ENCODE measurements around the gene MILR1.
A peak's percentile ranks its signal among the peaks of the same experiment; 100 is the strongest.
"Not testable (repeated sequence)": the region's sequence is repeated elsewhere in the genome, so short reads cannot be mapped to it uniquely, and the experiment has no call there.

Gene MILR1

DNA sequence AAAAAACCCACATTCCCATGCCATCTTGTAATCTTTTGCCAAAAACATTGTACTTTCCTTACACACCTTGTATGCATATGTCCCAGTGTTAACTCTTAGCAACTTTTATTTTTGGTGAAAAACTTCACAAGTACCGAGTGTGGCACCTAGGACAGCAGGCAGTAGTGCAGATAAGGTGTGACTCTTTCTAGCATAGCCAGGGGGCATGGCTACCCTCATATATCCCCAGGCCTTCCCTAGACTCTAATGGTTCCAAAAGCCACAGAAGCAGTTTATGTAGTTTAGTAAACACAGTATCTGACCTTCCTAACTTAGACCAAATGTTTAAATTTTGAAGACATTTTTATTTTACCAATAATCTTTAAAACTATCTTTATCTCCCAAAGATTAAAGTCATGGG lies 20.5 kb upstream of the MILR1 start:
- no peak overlapping the region for H3K4me3 ChIP-seq (replicated peaks in 1 of 2; ENCODE audit: low read depth in 2 of 2, low read length in 2 of 2)
- no peak for DNase-seq (ENCODE audit: low read depth in 2 of 2)
- TF ChIP-seq, protein P1, sequence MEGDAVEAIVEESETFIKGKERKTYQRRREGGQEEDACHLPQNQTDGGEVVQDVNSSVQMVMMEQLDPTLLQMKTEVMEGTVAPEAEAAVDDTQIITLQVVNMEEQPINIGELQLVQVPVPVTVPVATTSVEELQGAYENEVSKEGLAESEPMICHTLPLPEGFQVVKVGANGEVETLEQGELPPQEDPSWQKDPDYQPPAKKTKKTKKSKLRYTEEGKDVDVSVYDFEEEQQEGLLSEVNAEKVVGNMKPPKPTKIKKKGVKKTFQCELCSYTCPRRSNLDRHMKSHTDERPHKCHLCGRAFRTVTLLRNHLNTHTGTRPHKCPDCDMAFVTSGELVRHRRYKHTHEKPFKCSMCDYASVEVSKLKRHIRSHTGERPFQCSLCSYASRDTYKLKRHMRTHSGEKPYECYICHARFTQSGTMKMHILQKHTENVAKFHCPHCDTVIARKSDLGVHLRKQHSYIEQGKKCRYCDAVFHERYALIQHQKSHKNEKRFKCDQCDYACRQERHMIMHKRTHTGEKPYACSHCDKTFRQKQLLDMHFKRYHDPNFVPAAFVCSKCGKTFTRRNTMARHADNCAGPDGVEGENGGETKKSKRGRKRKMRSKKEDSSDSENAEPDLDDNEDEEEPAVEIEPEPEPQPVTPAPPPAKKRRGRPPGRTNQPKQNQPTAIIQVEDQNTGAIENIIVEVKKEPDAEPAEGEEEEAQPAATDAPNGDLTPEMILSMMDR (IDR thresholded peaks at IDR 0.05; ENCODE audit: low read depth, low read length): no peak

DNA sequence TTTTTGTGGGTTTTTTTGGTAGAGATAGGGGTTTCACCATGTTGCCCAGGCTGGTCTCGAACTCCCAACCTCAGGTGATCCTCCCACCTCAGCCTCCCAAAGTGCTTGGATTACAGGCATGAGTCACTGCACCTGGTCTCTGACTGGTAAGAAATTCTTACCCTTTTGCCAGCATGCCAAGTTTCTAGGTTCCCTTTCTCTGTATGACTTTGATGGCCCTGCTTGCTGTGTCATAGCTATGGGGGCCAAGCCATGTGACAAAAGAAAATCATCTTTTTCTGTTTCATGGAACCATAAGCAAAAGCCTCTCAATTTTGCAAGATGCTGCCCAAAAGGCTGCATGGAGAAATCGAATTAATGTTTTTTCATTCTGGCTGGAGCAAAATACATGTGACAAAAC lies 18.9 kb upstream of the MILR1 start:
- DNase-seq (ENCODE audit: low read depth in 2 of 2); H3K4me3 ChIP-seq (replicated peaks in 1 of 2; ENCODE audit: low read depth in 2 of 2, low read length in 2 of 2): not testable (repeated sequence)

DNA sequence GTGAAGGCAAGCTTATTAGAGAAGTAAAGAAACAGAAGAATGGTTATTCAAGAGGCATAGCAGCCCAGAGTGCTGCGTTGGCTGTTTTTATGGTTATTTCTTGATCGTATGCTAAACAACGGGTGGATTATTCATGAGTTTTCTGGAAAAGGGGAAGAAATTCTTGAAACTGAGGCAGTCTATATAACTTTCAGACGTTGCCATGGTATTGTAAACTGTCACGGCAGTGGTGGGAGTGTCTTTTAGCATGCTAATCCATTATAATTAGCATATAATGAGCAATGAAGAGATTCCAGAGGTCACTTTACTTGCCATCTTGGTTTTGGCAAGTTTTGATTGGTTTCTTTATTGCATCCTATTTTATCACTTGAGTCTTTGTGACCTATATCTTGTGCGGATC lies 17.4 kb upstream of the MILR1 start:
- TF ChIP-seq, protein P1 (IDR thresholded peaks at IDR 0.05; ENCODE audit: low read depth, low read length): no peak
- H3K4me3 ChIP-seq (replicated peaks in 1 of 2; ENCODE audit: low read depth in 2 of 2, low read length in 2 of 2): no peak overlapping the region
- DNase-seq (ENCODE audit: low read depth in 2 of 2): no peak

DNA sequence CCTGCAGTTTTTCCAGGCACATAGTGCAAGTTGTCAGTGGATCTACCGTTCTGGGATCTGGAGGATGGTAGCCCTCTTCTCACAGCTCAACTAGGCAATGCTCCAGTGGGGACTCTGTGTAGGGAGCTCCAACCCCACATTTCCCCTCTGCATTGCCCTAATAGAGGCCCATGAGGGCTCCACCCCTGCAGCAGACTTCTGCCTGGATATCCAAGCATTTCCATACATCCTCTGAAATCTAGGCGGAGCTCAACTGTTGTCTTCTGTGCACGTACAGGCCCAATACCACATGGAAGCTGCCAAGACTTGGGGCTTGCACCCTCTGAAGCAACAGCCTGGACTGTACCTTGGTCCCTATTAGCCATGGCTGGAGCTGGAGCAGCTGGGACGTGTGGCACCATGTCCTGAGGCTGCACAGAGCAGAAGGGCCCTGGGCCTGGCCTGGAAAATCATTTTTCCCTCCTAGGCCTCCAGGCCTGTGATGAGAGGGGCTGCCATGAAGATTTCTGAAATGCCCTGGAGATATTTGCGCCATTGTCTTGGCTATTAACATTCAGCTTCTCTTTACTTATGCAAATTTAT lies 10.9 kb upstream of the MILR1 start:
- no peak overlapping the region for H3K4me3 ChIP-seq (replicated peaks in 1 of 2; ENCODE audit: low read depth in 2 of 2, low read length in 2 of 2)
- no peak for DNase-seq (ENCODE audit: low read depth in 2 of 2)

DNA sequence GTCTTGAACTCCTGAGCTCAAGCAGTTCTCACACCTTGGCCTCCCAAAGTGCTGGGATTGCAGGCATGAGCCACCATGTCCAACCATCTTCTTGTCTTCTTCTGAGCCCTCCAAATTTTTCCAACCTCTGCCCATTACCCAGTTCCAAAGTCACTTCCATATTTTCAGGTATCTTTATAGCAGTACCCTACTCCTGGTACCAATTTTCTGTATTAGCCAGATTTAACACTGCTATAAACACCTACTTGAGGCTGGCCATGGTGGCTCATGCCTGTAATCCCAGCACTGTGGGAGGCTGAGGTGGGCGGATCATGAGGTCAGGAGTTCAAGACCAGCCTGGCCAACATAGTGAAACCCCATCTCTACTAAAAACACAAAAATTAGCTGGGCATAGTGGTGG lies 9.4 kb upstream of the MILR1 start:
- H3K4me3 ChIP-seq (replicated peaks in 1 of 2; ENCODE audit: low read depth in 2 of 2, low read length in 2 of 2); DNase-seq (ENCODE audit: low read depth in 2 of 2): not testable (repeated sequence)

More for the DNA sequence above, 10.9 kb upstream of the MILR1 start:
- TF ChIP-seq, protein P1 (IDR thresholded peaks at IDR 0.05; ENCODE audit: low read depth, low read length): no peak

DNA sequence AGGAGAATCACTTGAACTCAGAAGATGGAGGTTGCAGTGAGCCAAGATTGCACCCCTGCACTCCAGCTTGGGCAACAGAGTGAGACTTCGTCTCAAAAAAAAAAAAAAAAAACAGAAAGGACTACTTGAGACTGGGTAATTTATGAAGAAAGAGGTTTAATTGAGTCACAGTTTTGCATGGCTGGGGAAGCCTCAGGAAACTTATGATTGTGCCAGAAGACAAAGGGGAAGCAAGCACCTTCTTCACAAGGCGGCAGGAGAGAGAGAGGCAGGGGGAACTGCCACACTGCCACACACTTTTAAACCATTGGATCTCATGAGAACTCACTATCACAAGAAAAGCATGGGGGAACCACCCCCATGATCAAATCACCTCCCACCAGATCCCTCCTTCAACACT lies 9.0 kb upstream of the MILR1 start:
- TF ChIP-seq, protein P1 (IDR thresholded peaks at IDR 0.05; ENCODE audit: low read depth, low read length): no peak
- H3K4me3 ChIP-seq (replicated peaks in 1 of 2; ENCODE audit: low read depth in 2 of 2, low read length in 2 of 2): no peak overlapping the region
- DNase-seq (ENCODE audit: low read depth in 2 of 2): no peak

DNA sequence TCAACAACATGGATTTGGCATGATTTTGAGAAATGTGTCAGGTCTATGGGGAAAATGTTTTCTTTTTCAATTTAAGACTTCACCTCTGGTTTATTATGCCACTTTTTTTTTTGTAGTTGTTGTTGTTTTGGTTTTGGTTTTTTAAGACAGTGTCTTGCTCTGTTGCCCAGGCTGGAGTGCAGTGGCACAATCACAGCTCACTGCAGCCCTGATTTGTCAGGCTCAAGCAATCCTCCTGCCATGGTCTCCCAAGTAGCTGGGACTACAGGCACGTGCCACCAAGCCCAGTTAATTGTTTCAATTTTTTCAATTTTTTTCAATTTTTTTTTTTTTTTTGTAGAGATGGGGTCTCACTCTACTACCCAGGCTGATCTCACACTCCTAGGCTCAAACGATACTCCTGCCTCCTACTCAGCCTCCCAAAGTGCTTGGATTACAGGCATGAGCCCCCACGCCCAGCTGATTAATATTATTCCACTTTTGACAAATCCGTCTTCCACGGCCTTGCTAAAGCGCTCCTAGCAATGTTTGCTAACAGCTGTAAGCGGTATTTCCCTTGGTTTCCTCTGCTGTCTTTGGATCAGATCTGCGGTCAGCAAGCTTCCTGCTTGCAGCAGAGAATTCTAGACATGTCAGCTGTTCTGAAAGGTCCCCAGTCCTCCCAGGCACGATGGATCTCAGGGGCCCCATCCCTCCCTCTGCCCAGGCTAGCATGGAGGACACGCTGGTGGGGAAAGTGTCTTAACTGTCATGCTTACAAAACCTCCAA lies 7.0 kb upstream of the MILR1 start:
- TF ChIP-seq, protein P1 (IDR thresholded peaks at IDR 0.05; ENCODE audit: low read depth, low read length): no peak
- peak; percentile 76 to 79 for DNase-seq (ENCODE audit: low read depth in 2 of 2)
- no peak overlapping the region for H3K4me3 ChIP-seq (replicated peaks in 1 of 2; ENCODE audit: low read depth in 2 of 2, low read length in 2 of 2)

DNA sequence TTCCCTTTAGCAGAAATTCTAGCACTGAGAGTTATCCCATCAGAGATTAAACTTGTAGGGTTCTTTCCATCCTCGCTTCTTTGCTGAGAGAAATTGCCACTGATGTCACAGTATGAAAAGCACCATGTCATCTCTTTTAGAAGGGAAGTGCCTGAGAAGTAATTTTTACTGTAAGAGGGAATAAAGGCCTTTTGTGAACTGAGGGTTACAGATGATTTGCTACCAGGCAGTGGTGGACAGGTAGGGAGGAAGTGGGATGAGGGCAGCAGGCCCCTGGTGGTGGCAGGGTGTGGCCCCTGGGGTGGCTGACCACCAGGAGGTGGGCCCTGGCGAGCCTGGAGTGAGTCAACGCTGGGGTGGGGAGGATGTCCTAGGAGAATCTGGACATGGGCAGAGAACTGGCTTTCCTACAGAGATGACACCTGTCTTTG lies 6.4 kb upstream of the MILR1 start:
- H3K4me3 ChIP-seq (replicated peaks in 1 of 2; ENCODE audit: low read depth in 2 of 2, low read length in 2 of 2): no peak overlapping the region
- TF ChIP-seq, protein P1 (IDR thresholded peaks at IDR 0.05; ENCODE audit: low read depth, low read length): no peak
- no peak for DNase-seq (ENCODE audit: low read depth in 2 of 2)
